ENCODE measurements around the gene ETV3. TPM values are rescaled to one million over a fixed set of nuclear protein-coding genes. Genes with fewer than 3 reads are reported as not detected.
A peak's percentile ranks its signal among the peaks of the same experiment; 100 is the strongest.

The ETV3 gene
- total and polyA plus RNA-seq, 2 of the 4 experiments (the other 2 are of a cell fraction), result 6.4 to 14.7 TPM

GRCh38 chr1:157085421-157085820 lies 52.8 kb downstream of the ETV3 start:
- POLR2A ChIA-PET (ENCODE audit: unreplicated experiment), result no interaction called here
- CTCF ChIA-PET, result interaction anchor here (0.6 to 2.2 kb wide), 3 partner anchors 11 to 120 kb away, joined by 4 to 7 read pairs (median 7); no protein-coding TSS in a partner anchor

More at GRCh38 chr1:157085421-157085820, 52.8 kb downstream of the ETV3 start:
- no peak overlapping the region for H2BK20ac ChIP-seq (ENCODE audit: low read depth, low read length)
- H2BK120ac ChIP-seq (ENCODE audit: low read depth, low read length), result no peak overlapping the region
- DNase-seq (no peak), ATAC-seq (ENCODE audit: low read depth) (no peak)
- no peak overlapping the region for H3K27ac ChIP-seq (ENCODE audit: insufficient read depth, low read length)
- no peak overlapping the region for H3K14ac ChIP-seq (replicated peaks; ENCODE audit: low read depth, low read length)
- no peak overlapping the region for H4K8ac ChIP-seq (ENCODE audit: low read depth in 2 of 2, low read length in 2 of 2)
- no peak overlapping the region for H3K4ac ChIP-seq (ENCODE audit: low read depth, low read length)
- intact Hi-C loops (cut with micrococcal nuclease) (no loop called here), in situ Hi-C loops (cut with MboI; ENCODE audit: low sequenced_read_pairs) (no loop called here), dilution Hi-C loops (cut with HindIII; ENCODE audit: low sequenced_read_pairs, unreplicated experiment) (no loop called here)
- H3K79me1 ChIP-seq (ENCODE audit: low read depth in 1 of 2, low read length in 2 of 2), result no peaks in the 10 kb centered on the region
- H3K56ac ChIP-seq (ENCODE audit: extremely low read depth, insufficient read depth, low read length), result no peak overlapping the region
- H3K27me3 ChIP-seq (ENCODE audit: control insufficient read depth, insufficient read depth, low read length), result peaks cover 11% of the 10 kb centered on the region
- H3K36me3 ChIP-seq (ENCODE audit: control insufficient read depth, insufficient read depth, low read length), result no peaks in the 10 kb centered on the region
- no peak overlapping the region for H2BK5ac ChIP-seq (ENCODE audit: low read depth, low read length, poor library complexity, severe bottlenecking)
- no peak overlapping the region for H2AFZ ChIP-seq (replicated peaks; ENCODE audit: low read length, poor library complexity)
- H4K20me1 ChIP-seq (ENCODE audit: insufficient read depth, low read length), result no peaks in the 10 kb centered on the region
- H3K4me2 ChIP-seq (ENCODE audit: low read depth, low read length), result no peak overlapping the region
- no peaks in the 10 kb centered on the region for H3K9me3 ChIP-seq (ENCODE audit: control insufficient read depth, insufficient read depth, low read length)
- no peak overlapping the region for H3K23ac ChIP-seq (ENCODE audit: low read depth, low read length)
- H3K9me1 ChIP-seq (ENCODE audit: insufficient read depth, low read length), result no peaks in the 10 kb centered on the region
- no peaks in the 10 kb centered on the region; the same call in 1 of the 2 replicates for H3K4me1 ChIP-seq (ENCODE audit: control insufficient read depth, insufficient read depth, low read length)
- H2BK15ac ChIP-seq (ENCODE audit: low read depth, low read length), result no peak overlapping the region
- H2AK9ac ChIP-seq (replicated peaks; ENCODE audit: low read depth, low read length, poor library complexity), result no peak overlapping the region
- H3K18ac ChIP-seq (ENCODE audit: low read depth, low read length), result no peak overlapping the region
- BruUV-seq (replicated peaks), result no TSS peak
- WGBS, 2 experiments (ENCODE audit: extremely low coverage in 2 of 2, insufficient read length in 1 of 2), result no CpG with 5 or more reads among the region's 5 CpGs
- no peak overlapping the region for H4K5ac ChIP-seq (ENCODE audit: low read depth, low read length)
- H3K9ac ChIP-seq (ENCODE audit: low read depth, low read length), result no peak overlapping the region
- TF ChIP-seq CEBPB (IDR thresholded peaks at IDR 0.05; ENCODE audit: low read depth, low read length), result peak; percentile 59; the same call in 1 of the 2 replicates
- TF ChIP-seq POLR2A (IDR thresholded peaks at IDR 0.05; ENCODE audit: low read depth, low read length), result no peak
- no peak overlapping the region for H2AK5ac ChIP-seq (ENCODE audit: low read depth, low read length)
- H3K4me3 ChIP-seq (ENCODE audit: insufficient read depth, low read depth, low read length), result no peak overlapping the region
- no peak overlapping the region for H4K91ac ChIP-seq (ENCODE audit: insufficient read depth, low read depth, low read length)
